Astrocyte (in vitro differentiated cells and primary cell): ENCODE data around the gene HLA-DPB1. TPM values are rescaled to one million over a fixed set of nuclear protein-coding genes. Genes with fewer than 3 reads are reported as not detected.

Experiments
- DNase-seq: peaks from one replicate; pipeline ENCODE4 v3.0.0-alpha.2; 2010; ENCODE audit warnings: low read depth
- FAIRE-seq: peaks from 2 replicates; lab custom pipeline; 2011; peaks lifted over from hg19 to GRCh38; lab: Jason Lieb, UNC
- H2AFZ ChIP-seq: 2 replicates; pipeline ENCODE4 v1.6.0; 2012; ENCODE audit warnings: low read depth, low read length, inconsistent platforms
- H3K27ac ChIP-seq: 2 replicates; pipeline ENCODE4 v1.5.1; 2011; ENCODE audit warnings: low read depth, low read length, inconsistent platforms
- H3K27me3 ChIP-seq: 2 replicates; pipeline ENCODE4 v1.6.0; 2011; ENCODE audit warnings: low read length, inconsistent platforms; ENCODE audit not compliant: insufficient read depth
- H3K36me3 ChIP-seq: 2 replicates; pipeline ENCODE4 v1.5.1; 2011; ENCODE audit warnings: low read length, inconsistent platforms; ENCODE audit not compliant: insufficient read depth
- H3K4me1 ChIP-seq: 2 replicates; pipeline ENCODE4 v1.5.1; 2011; ENCODE audit warnings: low read length, inconsistent platforms; ENCODE audit not compliant: insufficient read depth
- H3K4me2 ChIP-seq: 2 replicates; pipeline ENCODE4 v1.6.0; 2012; ENCODE audit warnings: low read length, inconsistent platforms
- H3K4me3 ChIP-seq: 2 replicates; pipeline ENCODE4 v1.5.1; 2011; ENCODE audit warnings: low read depth, mild to moderate bottlenecking, low read length, inconsistent platforms; ENCODE audit not compliant: insufficient read depth
- H3K79me2 ChIP-seq: 2 replicates; pipeline ENCODE4 v1.6.0; 2012; ENCODE audit warnings: mild to moderate bottlenecking, low read length, inconsistent platforms; ENCODE audit not compliant: insufficient read depth
- H3K9ac ChIP-seq: 2 replicates; pipeline ENCODE4 v1.6.0; 2012; ENCODE audit warnings: mild to moderate bottlenecking, low read length, inconsistent platforms
- H3K9me3 ChIP-seq: 2 replicates; pipeline ENCODE4 v1.5.1; 2012; ENCODE audit warnings: low read depth, mild to moderate bottlenecking, low read length, inconsistent platforms; ENCODE audit not compliant: insufficient read depth
- H4K20me1 ChIP-seq: 2 replicates; pipeline ENCODE4 v1.6.0; 2012; ENCODE audit warnings: low read length, inconsistent platforms; ENCODE audit not compliant: insufficient read depth
- H3K27ac Mint-ChIP-seq: one replicate; pipeline ENCODE4 v1.8.0; 2021; ENCODE audit warnings: mild to moderate bottlenecking, mixed read lengths; ENCODE audit not compliant: unreplicated experiment
- H3K27me3 Mint-ChIP-seq: one replicate; pipeline ENCODE4 v1.8.0; 2021; ENCODE audit warnings: low read depth, mixed read lengths; ENCODE audit not compliant: unreplicated experiment
- H3K36me3 Mint-ChIP-seq: one replicate; pipeline ENCODE4 v1.8.0; 2021; ENCODE audit warnings: low read depth, mixed read lengths; ENCODE audit not compliant: unreplicated experiment
- H3K4me1 Mint-ChIP-seq: one replicate; pipeline ENCODE4 v1.8.0; 2021; ENCODE audit warnings: low read depth, mixed read lengths; ENCODE audit not compliant: unreplicated experiment
- H3K4me3 Mint-ChIP-seq: one replicate; pipeline ENCODE4 v1.8.0; 2021; ENCODE audit warnings: mild to moderate bottlenecking, moderate library complexity, mixed read lengths; ENCODE audit not compliant: unreplicated experiment
- H3K9me3 Mint-ChIP-seq: one replicate; pipeline ENCODE4 v1.8.0; 2021; ENCODE audit warnings: mild to moderate bottlenecking, mixed read lengths; ENCODE audit not compliant: unreplicated experiment
- EZH2 ChIP-seq: IDR thresholded peaks from 2 replicates; pipeline ENCODE4 v1.6.1; 2012; ENCODE audit warnings: mild to moderate bottlenecking, low read length, inconsistent platforms; ENCODE audit not compliant: insufficient read depth
- total RNA-seq: library from RNA; stranded (reverse); gene quantifications from 2 replicates; pipeline ENCODE4 v1.2.1, GENCODE V29; 2021
- TF ChIP-seq, protein P1 (sequence below): IDR thresholded peaks from 2 replicates; pipeline ENCODE4 v1.5.1; 2011; ENCODE audit warnings: low read depth, mild to moderate bottlenecking, inconsistent platforms, low read length, moderate library complexity; ENCODE audit not compliant: insufficient read depth

The HLA-DPB1 gene
- total RNA-seq, 1 donor from 2014 or later: 3.4 TPM

GRCh38 chr6:33050014-33050810, 25.6 kb upstream of the HLA-DPB1 start:
- Histone ChIP-seq H3K4me3 (no peak overlapping the region), H3K4me2 (no peak overlapping the region), H3K9ac (no peak overlapping the region), H3K79me2 (no peaks in the 10 kb centered on the region), H2AFZ (no peak overlapping the region), H3K4me1 (no peaks in the 10 kb centered on the region), H3K9me3 (no peaks in the 10 kb centered on the region), H3K27me3 (peaks cover 30% of the 10 kb centered on the region), H3K27ac (no peak overlapping the region), H4K20me1 (no peaks in the 10 kb centered on the region), H3K36me3 (no peaks in the 10 kb centered on the region)
- Mint-ChIP-seq H3K4me1 (no peaks in the 10 kb centered on the region), H3K9me3 (peaks cover 12% of the 10 kb centered on the region), H3K36me3 (no peaks in the 10 kb centered on the region), H3K27me3 (peaks cover 7% of the 10 kb centered on the region), H3K27ac (no peak overlapping the region), H3K4me3 (no peak overlapping the region)
- TF ChIP-seq EZH2: no peak
- TF ChIP-seq, protein P1, sequence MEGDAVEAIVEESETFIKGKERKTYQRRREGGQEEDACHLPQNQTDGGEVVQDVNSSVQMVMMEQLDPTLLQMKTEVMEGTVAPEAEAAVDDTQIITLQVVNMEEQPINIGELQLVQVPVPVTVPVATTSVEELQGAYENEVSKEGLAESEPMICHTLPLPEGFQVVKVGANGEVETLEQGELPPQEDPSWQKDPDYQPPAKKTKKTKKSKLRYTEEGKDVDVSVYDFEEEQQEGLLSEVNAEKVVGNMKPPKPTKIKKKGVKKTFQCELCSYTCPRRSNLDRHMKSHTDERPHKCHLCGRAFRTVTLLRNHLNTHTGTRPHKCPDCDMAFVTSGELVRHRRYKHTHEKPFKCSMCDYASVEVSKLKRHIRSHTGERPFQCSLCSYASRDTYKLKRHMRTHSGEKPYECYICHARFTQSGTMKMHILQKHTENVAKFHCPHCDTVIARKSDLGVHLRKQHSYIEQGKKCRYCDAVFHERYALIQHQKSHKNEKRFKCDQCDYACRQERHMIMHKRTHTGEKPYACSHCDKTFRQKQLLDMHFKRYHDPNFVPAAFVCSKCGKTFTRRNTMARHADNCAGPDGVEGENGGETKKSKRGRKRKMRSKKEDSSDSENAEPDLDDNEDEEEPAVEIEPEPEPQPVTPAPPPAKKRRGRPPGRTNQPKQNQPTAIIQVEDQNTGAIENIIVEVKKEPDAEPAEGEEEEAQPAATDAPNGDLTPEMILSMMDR: no peak
- FAIRE-seq (no peak), DNase-seq (no peak)

DNA sequence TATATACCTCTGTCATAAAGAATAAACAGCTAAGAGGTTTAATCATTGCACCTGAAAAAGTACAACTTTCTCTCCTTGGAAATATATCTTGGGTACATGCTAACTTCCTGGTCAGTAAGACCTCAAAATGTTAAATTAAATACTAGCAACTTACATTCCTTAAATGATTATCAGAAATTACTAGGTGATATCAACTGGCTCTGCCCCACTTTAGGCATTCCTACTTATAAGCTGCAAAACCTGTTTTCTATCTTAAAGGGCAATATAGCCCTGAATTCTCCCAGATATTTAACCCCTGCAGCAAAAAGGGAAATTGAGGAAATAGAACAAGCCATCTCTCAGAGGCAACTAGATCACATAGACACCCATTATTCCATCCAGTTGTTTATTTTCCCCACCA, 23.2 kb upstream of the HLA-DPB1 start:
- TF ChIP-seq, protein P1: no peak
- TF ChIP-seq EZH2: no peak
- Mint-ChIP-seq H3K4me1 (no peaks in the 10 kb centered on the region), H3K4me3 (no peak overlapping the region), H3K27ac (no peak overlapping the region), H3K27me3 (peaks cover 15% of the 10 kb centered on the region), H3K9me3 (peaks cover 9% of the 10 kb centered on the region), H3K36me3 (no peaks in the 10 kb centered on the region)
- Histone ChIP-seq H3K9ac (no peak overlapping the region), H3K4me2 (no peak overlapping the region), H3K27me3 (peaks cover 41% of the 10 kb centered on the region), H4K20me1 (no peaks in the 10 kb centered on the region), H3K36me3 (no peaks in the 10 kb centered on the region), H3K4me1 (no peaks in the 10 kb centered on the region), H3K4me3 (no peak overlapping the region), H2AFZ (no peak overlapping the region), H3K27ac (no peak overlapping the region), H3K9me3 (no peaks in the 10 kb centered on the region), H3K79me2 (no peaks in the 10 kb centered on the region)
- DNase-seq: no peak
- FAIRE-seq: no peak

DNA sequence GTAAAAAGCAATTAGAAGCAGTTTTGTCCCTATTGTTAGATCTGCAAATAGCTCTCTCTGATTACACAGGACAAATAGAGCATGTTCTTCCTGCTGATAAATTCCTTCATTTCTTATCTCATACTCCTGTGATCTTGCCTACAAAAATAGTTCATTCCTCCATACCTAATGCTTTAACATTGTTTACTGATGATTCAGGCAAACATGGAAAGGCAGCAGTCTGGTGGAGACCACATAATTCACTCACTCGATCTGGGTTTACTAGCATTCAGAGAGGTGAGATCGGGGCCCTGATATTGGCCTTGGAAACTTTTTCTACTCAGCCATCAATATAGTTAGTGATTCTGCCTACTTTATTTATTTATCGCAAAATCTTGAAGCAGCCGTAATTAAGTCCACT, 22.6 kb upstream of the HLA-DPB1 start:
- H3K27me3 Mint-ChIP-seq: peaks cover 17% of the 10 kb centered on the region
- peak; percentile 3 for DNase-seq

More for the DNA sequence above, 22.6 kb upstream of the HLA-DPB1 start:
- Histone ChIP-seq H3K27me3 (peaks cover 45% of the 10 kb centered on the region), H2AFZ (no peak overlapping the region), H3K9ac (no peak overlapping the region), H3K4me3 (no peak overlapping the region), H3K4me2 (no peak overlapping the region), H3K4me1 (no peaks in the 10 kb centered on the region), H3K36me3 (no peaks in the 10 kb centered on the region), H3K79me2 (no peaks in the 10 kb centered on the region), H3K9me3 (no peaks in the 10 kb centered on the region), H4K20me1 (no peaks in the 10 kb centered on the region), H3K27ac (no peak overlapping the region)
- Mint-ChIP-seq H3K4me1 (no peaks in the 10 kb centered on the region), H3K9me3 (peaks cover 7% of the 10 kb centered on the region), H3K36me3 (no peaks in the 10 kb centered on the region), H3K4me3 (no peak overlapping the region), H3K27ac (no peak overlapping the region)
- FAIRE-seq: no peak
- TF ChIP-seq EZH2: no peak
- TF ChIP-seq, protein P1: no peak
